Measurements from ENCODE around the gene FBXL16. TPM values are rescaled to one million over a fixed set of nuclear protein-coding genes. Genes with fewer than 3 reads are reported as not detected.

FBXL16 gene
- total and polyA plus RNA-seq, 3 experiments from 2014 or later: 7.6 to 16.9 (median 11.1) TPM

- H3K27me3 ChIP-seq (ENCODE audit: insufficient read depth, low read length, poor library complexity, severe bottlenecking): no peaks in the 10 kb centered on the region
- POLR2A ChIA-PET: interaction anchor here (0.7 to 5.4 kb wide), 8 partner anchors 9 to 79 kb away, joined by 3 to 53 read pairs (median 4); partner anchors contain the start of genes CHTF18, CIAO3, METRN and RPUSD1
- CTCF ChIA-PET: interaction anchor here (2.4 to 22.8 kb wide), 3 partner anchors 8 to 57 kb away, joined by 11 to 332 read pairs (median 332); partner anchors contain the start of genes ANTKMT, CCDC78, CIAO3 and HAGHL
- DNase-seq: peak; percentile 57 to 81 (median 68)
- Mint-ChIP-seq H3K36me3 (peaks cover 0 to 8% (median 0%) of the 10 kb centered on the region in 3 donors), H3K27ac (peak overlapping the region in 3 of 8 donors; percentile 27 to 53 (median 52)), H3K4me1 (peaks cover 0 to 16% (median 0%) of the 10 kb centered on the region in 3 donors), H3K4me3 (peak overlapping the region in 6 of 7 donors; percentile 38 to 74 (median 52)), H3K27me3 (no peaks in the 10 kb centered on the region), H3K9me3 (no peaks in the 10 kb centered on the region)
- H3K27ac ChIP-seq (ENCODE audit: low read depth, low read length): peak overlapping the region; percentile 38
- peaks cover 4% of the 10 kb centered on the region for H3K36me3 ChIP-seq (ENCODE audit: insufficient read depth, low read length)
- H3K4me3 ChIP-seq (ENCODE audit: low read length): no peak overlapping the region
- no peaks in the 10 kb centered on the region for H3K9me3 ChIP-seq (ENCODE audit: low read length)
- H3K4me1 ChIP-seq (ENCODE audit: insufficient read depth, low read length): peaks cover 6% of the 10 kb centered on the region
Measured at GRCh38 chr16:728131-728889, 22.7 kb upstream of the FBXL16 start.

GRCh38 chr16:727291-727977 lies 21.8 kb upstream of the FBXL16 start:
- ChIA-PET CTCF (interaction anchor here (2.4 to 22.8 kb wide), 3 partner anchors 9 to 58 kb away, joined by 11 to 332 read pairs (median 332); partner anchors contain the start of genes ANTKMT, CCDC78, CIAO3 and HAGHL), POLR2A (interaction anchor here (0.5 to 5.4 kb wide), 9 partner anchors 8 to 745 kb away, joined by 3 to 53 read pairs (median 3); partner anchors contain the start of genes CIAO3, METRN, STUB1 and WDR24)
- Histone ChIP-seq H3K27ac (ENCODE audit: low read depth, low read length) (peak overlapping the region; percentile 73), H3K9me3 (ENCODE audit: low read length) (no peaks in the 10 kb centered on the region), H3K4me1 (ENCODE audit: insufficient read depth, low read length) (peaks cover 9% of the 10 kb centered on the region), H3K36me3 (ENCODE audit: insufficient read depth, low read length) (no peaks in the 10 kb centered on the region), H3K27me3 (ENCODE audit: insufficient read depth, low read length, poor library complexity, severe bottlenecking) (no peaks in the 10 kb centered on the region), H3K4me3 (ENCODE audit: low read length) (peak overlapping the region; percentile 69)
- no peaks in the 10 kb centered on the region for H3K27me3 Mint-ChIP-seq
- H3K4me1 Mint-ChIP-seq: peaks cover 0 to 22% (median 2%) of the 10 kb centered on the region in 3 donors
- H3K36me3 Mint-ChIP-seq: peaks cover 0 to 3% (median 0%) of the 10 kb centered on the region in 3 donors
- peak overlapping the region in 3 of 8 donors; percentile 33 to 81 (median 52) for H3K27ac Mint-ChIP-seq
- DNase-seq: peak in 1 of 5 donors; percentile 36
- H3K4me3 Mint-ChIP-seq: peak overlapping the region; percentile 50 to 79 (median 57)
- H3K9me3 Mint-ChIP-seq: no peaks in the 10 kb centered on the region

GRCh38 chr16:726438-727290 lies 21.1 kb upstream of the FBXL16 start, which contains the start of the genes CCDC78 and HAGHL:
CCDC78 (minus strand) TSS chr16:726443; CDS start chr16:726367, 76 bp downstream.
HAGHL (plus strand) TSS chr16:727106; CDS start chr16:727510, 404 bp downstream.
- Mint-ChIP-seq H3K9me3 (no peaks in the 10 kb centered on the region), H3K27me3 (no peaks in the 10 kb centered on the region), H3K4me3 (peak within 1 kb of the TSS; percentile 64 to 87 (median 69)), H3K27ac (peak within 1 kb of the TSS; percentile 12 to 86 (median 64)), H3K4me1 (peaks cover 0 to 28% (median 3%) of the 10 kb centered on the region in 3 donors), H3K36me3 (no peaks in the 10 kb centered on the region)
- CTCF ChIA-PET: interaction anchor here (0.8 to 22.8 kb wide), 5 partner anchors 9 to 59 kb away, joined by 8 to 332 read pairs (median 59); partner anchors contain the start of genes ANTKMT, CCDC78, CIAO3 and HAGHL
- Histone ChIP-seq H3K4me3 (ENCODE audit: low read length) (peak within 1 kb of the TSS; percentile 69), H3K36me3 (ENCODE audit: insufficient read depth, low read length) (no peaks in the 10 kb centered on the region), H3K9me3 (ENCODE audit: low read length) (no peaks in the 10 kb centered on the region), H3K27ac (ENCODE audit: low read depth, low read length) (peak within 1 kb of the TSS; percentile 73), H3K4me1 (ENCODE audit: insufficient read depth, low read length) (peaks cover 15% of the 10 kb centered on the region), H3K27me3 (ENCODE audit: insufficient read depth, low read length, poor library complexity, severe bottlenecking) (no peaks in the 10 kb centered on the region)
- DNase-seq: peak; percentile 64 to 81 (median 68)
- POLR2A ChIA-PET: interaction anchor here (0.5 to 5.4 kb wide), 7 partner anchors 11 to 746 kb away, joined by 3 to 53 read pairs (median 3); partner anchors contain the start of genes CIAO3, METRN, STUB1 and WDR24

GRCh38 chr16:726188-726437 lies 20.5 kb upstream of the FBXL16 start:
- Mint-ChIP-seq H3K4me3 (peak overlapping the region in 6 of 7 donors; percentile 63 to 87 (median 70)), H3K27ac (peak overlapping the region in 3 of 8 donors; percentile 77 to 86 (median 77)), H3K36me3 (no peaks in the 10 kb centered on the region), H3K27me3 (no peaks in the 10 kb centered on the region), H3K4me1 (peaks cover 0 to 28% (median 3%) of the 10 kb centered on the region in 3 donors), H3K9me3 (no peaks in the 10 kb centered on the region)
- CTCF ChIA-PET: interaction anchor here (0.8 to 22.8 kb wide), 3 partner anchors 10 to 16 kb away, joined by 8 to 332 read pairs (median 59); partner anchors contain the start of genes CIAO3, HAGHL and METRN
- Histone ChIP-seq H3K27me3 (ENCODE audit: insufficient read depth, low read length, poor library complexity, severe bottlenecking) (no peaks in the 10 kb centered on the region), H3K9me3 (ENCODE audit: low read length) (no peaks in the 10 kb centered on the region), H3K36me3 (ENCODE audit: insufficient read depth, low read length) (no peaks in the 10 kb centered on the region), H3K4me3 (ENCODE audit: low read length) (no peak overlapping the region), H3K4me1 (ENCODE audit: insufficient read depth, low read length) (peaks cover 18% of the 10 kb centered on the region), H3K27ac (ENCODE audit: low read depth, low read length) (no peak overlapping the region)
- POLR2A ChIA-PET: interaction anchor here (0.7 to 5.4 kb wide), 4 partner anchors 10 to 30 kb away, joined by 3 to 53 read pairs (median 9); partner anchors contain the start of genes CIAO3 and METRN
- DNase-seq: no peak

- Histone ChIP-seq H3K9me3 (ENCODE audit: low read length) (no peaks in the 10 kb centered on the region), H3K4me3 (ENCODE audit: low read length) (no peak overlapping the region), H3K4me1 (ENCODE audit: insufficient read depth, low read length) (peaks cover 18% of the 10 kb centered on the region), H3K27me3 (ENCODE audit: insufficient read depth, low read length, poor library complexity, severe bottlenecking) (no peaks in the 10 kb centered on the region), H3K27ac (ENCODE audit: low read depth, low read length) (no peak overlapping the region), H3K36me3 (ENCODE audit: insufficient read depth, low read length) (no peaks in the 10 kb centered on the region)
- no peak for DNase-seq
- Mint-ChIP-seq H3K27me3 (no peaks in the 10 kb centered on the region), H3K4me1 (peaks cover 0 to 28% (median 3%) of the 10 kb centered on the region in 3 donors), H3K27ac (peak overlapping the region; percentile 12 to 86 (median 57)), H3K9me3 (no peaks in the 10 kb centered on the region), H3K4me3 (peak overlapping the region in 5 of 7 donors; percentile 5 to 87 (median 73)), H3K36me3 (no peaks in the 10 kb centered on the region)
- ChIA-PET POLR2A (interaction anchor here (0.6 to 5.4 kb wide), 7 partner anchors 10 to 62 kb away, joined by 3 to 53 read pairs (median 3); partner anchors contain the start of genes CIAO3, JMJD8, METRN and RPUSD1), CTCF (interaction anchor here (0.8 to 22.8 kb wide), 3 partner anchors 11 to 15 kb away, joined by 8 to 332 read pairs (median 59); partner anchors contain the start of genes CIAO3, HAGHL and METRN)
Measured at GRCh38 chr16:725463-726187, 20.0 kb upstream of the FBXL16 start.

- CTCF ChIA-PET: interaction anchor here (7.2 to 22.8 kb wide), 2 partner anchors 11 kb away, joined by 59 to 332 read pairs; partner anchors contain the start of genes CIAO3, HAGHL and METRN
- POLR2A ChIA-PET: interaction anchor here (0.6 to 5.4 kb wide), 6 partner anchors 9 to 40 kb away, joined by 3 to 53 read pairs (median 3); partner anchors contain the start of genes JMJD8 and METRN
Measured at GRCh38 chr16:725041-725376, 19.4 kb upstream of the FBXL16 start.

More at GRCh38 chr16:725041-725376, 19.4 kb upstream of the FBXL16 start:
- Histone ChIP-seq H3K4me1 (ENCODE audit: insufficient read depth, low read length) (peaks cover 25% of the 10 kb centered on the region), H3K27me3 (ENCODE audit: insufficient read depth, low read length, poor library complexity, severe bottlenecking) (no peaks in the 10 kb centered on the region), H3K9me3 (ENCODE audit: low read length) (no peaks in the 10 kb centered on the region), H3K27ac (ENCODE audit: low read depth, low read length) (no peak overlapping the region), H3K4me3 (ENCODE audit: low read length) (no peak overlapping the region), H3K36me3 (ENCODE audit: insufficient read depth, low read length) (no peaks in the 10 kb centered on the region)
- Mint-ChIP-seq H3K4me1 (peaks cover 5 to 33% (median 6%) of the 10 kb centered on the region in 3 donors), H3K36me3 (no peaks in the 10 kb centered on the region), H3K27me3 (no peaks in the 10 kb centered on the region), H3K9me3 (no peaks in the 10 kb centered on the region), H3K4me3 (peak overlapping the region in 2 of 7 donors; percentile 81 to 87), H3K27ac (peak overlapping the region in 5 of 8 donors; percentile 46 to 86 (median 78))
- no peak for DNase-seq

Data from CD8-positive, alpha-beta memory T cell (primary cell).